ENCODE results near the gene ATP8A2.
"Not testable (repeated sequence)": the region's sequence is repeated elsewhere in the genome, so short reads cannot be mapped to it uniquely, and the experiment has no call there.

The ATP8A2 gene

DNA sequence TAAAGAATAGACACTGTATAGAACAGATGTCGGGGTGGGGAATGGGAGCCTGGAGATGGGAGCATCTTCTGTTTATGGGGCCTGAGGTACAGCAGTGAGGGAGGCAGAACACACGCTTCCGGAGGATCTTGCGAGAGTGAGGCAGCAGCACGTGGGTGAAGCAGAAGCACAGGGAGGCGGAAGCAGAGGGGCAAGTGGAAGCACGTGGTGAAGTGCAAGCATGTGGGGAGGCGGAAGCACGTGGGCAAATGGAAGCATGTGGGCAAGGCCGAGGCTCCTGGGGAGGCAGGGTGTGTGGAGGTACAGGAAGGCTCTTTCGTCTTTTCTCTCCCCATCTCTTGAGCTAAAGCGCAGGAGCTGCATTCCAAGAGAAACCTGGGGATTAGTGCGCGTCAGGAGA is 198.4 kb downstream of the ATP8A2 start:
- DNase-seq, result no peak

DNA sequence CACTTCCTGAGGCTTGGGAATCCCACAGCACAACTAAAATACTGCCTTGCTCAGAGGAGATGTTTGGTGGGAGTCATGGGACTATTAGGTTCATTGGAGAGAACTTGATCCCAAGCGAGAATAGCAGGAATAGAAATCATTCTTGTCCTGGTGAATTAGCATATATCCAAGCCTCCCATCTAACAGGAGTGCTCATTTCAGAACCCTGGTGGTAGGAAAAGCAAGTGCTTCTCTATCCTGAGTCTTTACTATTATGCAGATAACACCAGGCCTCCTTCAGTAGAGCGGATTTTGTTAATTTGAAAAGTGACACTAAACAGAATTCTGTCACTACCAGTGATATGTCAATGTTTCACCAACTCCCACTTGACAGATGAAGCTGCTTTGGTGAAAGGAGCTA is 199.5 kb downstream of the ATP8A2 start:
- DNase-seq, result no peak

DNA sequence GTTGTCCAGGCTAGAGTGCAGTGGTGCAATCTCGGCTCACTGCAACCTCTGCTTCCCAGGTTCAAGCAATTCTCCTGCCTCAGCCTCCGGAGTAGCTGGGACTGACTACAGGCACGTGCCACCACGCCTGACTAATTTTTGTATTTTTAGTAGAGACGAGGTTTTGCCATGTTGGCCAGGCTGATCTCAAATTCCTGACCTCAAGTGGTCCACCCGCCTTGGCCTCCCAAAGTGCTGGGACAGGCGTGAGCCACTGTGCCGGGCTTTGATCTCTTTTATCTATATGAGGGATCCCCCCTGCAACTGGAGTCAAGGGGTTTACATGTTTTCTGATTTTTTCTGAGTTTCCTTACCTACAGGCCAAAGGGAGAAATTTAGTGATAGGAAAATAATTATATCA is 200.4 kb downstream of the ATP8A2 start:
- not testable (repeated sequence) for DNase-seq

DNA sequence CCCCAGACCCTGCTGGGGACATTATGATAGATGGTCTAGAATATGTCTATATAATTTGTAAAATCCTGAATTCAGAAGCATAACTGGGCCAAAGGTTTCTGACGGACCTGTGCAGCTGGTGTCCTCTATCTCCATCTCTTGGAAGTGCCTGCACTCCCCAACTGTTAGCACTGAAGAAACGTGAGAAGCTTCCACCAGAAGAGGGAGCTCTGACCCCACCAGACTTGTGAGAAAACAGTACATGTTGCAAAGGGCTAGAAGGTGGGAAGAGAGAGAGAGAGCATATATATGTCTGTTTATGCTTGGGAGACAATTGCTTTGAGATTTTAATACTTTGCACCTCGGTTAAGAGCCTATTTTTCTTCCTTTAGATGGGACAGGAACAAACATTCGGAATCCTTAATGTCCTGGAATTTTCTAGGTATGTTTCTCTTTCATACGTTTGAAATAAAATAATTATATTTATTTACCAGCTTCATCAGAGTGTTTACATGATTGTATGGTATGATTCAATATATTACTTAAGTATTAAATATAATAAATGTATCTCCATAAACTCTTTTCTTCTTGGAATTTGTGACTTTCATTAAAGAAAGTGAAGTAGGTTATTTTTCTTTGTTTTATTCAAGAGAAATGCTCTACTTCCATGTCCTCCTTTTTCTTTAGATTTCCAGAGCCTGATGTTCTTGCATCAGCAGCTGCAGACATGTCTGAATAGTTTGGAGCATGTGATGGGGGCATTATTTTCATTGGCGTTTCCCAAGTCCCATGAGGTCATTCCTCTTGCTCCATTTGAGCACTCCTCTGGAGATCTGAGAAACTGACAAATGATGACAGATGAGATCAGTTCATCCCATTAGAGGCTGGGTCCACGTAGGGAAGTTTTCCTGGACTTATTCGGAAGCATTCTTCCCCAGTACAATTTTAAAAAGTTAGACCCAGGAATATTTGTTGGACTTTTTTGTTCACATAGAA is 202.9 kb downstream of the ATP8A2 start:
- DNase-seq, result peak; percentile 42

DNA sequence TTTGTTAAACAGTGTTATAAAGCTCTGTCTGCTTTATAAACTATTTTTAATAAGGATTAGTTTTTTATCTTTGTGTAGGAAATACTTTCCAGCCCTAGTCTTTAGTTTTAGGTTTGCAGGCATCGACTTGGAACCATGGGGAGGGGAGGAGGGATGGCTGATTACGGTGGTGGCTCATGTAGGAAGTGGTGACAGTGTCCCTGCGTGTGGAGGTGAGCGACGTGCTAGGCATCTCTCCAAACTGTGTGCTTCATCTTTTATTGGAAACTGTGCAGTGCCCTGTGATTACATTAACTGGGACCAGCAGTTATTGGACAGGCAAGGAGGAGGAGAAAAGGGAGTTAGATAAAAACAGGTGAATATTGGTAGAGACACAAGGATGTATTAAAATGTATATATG is 203.8 kb downstream of the ATP8A2 start:
- no peak for DNase-seq

DNA sequence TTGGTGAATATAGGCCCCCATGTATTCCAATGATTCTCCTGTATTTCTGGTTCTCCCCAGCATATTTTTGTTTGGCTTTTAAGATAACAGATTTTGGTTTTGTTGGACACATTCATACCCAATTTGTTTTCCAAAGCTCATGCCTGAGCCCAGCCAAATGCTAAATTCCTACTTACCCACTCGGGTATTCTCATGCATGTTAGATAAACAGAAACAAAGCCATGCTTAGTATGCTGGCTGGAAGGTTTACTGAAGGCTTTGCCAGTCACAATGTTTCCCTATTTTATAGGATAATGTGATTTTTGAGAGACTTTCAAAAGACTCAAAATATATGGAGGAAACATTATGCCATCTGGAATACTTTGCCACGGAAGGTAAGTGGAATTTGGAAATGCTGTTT is 206.8 kb downstream of the ATP8A2 start:
- no peak for DNase-seq

DNA sequence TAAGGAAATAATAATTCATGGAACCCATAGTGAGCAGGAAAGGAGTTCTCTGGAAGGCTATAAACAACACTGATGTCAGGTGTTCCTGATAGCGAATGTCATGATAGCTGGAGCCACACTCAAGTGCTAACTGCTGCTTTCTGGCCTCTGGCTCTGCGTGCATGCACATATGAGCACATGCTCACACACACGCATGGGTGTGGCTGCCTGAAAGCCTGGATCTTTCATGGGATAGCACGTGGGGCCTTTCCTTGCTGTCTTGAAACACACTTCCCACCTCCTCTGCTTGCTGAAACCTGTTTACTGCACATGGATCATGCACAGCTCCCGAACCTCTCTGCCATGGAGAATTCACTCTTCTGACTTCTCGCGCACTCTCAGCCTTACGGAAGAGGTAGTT is 207.4 kb downstream of the ATP8A2 start:
- DNase-seq, result no peak

DNA sequence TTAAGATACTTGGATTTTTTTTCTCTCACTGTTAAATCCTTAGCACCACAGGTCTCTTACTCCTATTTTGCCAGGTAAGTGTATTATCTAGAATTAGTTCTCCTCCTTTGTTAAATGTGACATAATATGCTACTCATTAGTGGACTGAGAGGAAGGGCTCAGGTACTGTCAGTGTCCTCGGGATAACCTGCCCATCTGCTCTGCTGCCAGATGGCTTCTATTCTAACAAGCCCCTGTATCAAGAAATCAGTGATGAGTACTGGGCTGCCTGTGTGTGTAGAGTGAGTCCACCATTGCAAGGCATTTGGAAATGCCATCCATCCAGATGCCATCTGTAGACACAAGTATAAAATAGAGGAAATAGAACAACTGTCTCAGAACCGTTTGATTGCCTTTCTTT is 209.6 kb downstream of the ATP8A2 start:
- DNase-seq, result no peak

DNA sequence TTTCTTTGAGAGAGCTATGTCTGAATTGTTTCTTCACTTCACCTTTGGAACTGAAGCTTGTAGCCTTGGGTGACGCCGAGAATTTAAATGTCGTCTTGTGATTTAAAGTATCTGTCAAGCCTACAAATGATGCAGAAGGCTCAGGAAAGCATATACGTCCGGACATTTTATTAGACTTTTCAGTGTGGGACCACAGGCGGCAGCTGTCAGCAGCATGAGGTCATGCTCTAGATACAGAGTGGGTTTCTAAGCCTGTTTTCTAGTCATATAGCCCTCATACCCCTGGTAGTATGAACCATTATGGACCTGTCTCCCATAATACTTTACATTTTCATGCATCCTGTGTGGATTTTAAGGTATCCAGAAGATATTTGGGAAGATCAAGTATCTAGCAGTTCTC is 212.3 kb downstream of the ATP8A2 start:
- no peak for DNase-seq

DNA sequence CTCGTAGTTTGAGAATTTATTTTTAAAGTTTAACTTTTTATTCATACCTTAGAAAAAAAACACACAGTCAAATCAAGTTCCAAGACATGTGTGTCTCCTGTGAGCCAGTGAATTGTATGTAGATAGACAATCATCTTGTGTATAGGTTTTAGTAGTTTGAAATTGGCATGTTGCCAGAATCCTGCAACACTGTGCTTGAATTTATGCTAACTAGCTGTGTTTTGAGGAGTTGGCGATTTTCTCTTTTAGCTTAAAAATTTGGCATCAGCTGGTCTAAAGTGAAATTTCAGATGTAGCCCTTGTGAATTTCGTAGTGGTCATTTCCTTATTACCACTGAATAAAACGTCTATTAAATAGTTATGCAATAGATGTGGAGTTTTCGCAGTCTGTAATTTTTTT is 213.2 kb downstream of the ATP8A2 start:
- no peak for DNase-seq

DNA sequence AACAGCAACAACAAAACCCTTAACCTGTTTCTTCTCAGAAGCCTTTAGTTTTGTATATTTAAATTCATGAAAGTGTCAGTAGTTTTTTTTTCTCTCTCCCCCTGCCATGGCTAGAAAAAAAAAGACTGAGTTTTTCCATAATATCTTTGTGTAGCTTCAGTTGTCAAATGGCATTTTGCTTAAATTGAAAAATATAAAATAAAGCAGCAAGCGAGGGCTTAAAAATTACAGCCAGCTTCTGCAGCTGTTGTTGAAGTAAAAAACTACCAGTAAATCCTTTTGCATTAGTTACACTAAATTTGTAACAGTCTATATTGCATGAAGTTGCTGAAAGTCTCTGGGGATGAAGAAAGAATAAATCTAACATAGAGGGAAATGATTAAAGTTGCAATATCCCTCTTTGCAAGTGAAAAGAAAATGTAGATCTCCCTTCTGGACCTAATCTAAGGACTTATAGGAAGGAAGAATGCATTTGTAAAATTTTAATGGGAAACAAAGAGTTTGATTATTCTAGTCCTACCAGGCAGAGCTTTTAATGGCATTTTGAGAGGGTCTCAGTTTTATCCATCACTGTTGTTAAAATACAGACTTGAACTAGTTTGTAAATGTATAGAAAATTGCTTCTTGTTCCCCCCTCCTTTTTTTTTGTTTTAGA is 215.7 kb downstream of the ATP8A2 start:
- no peak for DNase-seq

DNA sequence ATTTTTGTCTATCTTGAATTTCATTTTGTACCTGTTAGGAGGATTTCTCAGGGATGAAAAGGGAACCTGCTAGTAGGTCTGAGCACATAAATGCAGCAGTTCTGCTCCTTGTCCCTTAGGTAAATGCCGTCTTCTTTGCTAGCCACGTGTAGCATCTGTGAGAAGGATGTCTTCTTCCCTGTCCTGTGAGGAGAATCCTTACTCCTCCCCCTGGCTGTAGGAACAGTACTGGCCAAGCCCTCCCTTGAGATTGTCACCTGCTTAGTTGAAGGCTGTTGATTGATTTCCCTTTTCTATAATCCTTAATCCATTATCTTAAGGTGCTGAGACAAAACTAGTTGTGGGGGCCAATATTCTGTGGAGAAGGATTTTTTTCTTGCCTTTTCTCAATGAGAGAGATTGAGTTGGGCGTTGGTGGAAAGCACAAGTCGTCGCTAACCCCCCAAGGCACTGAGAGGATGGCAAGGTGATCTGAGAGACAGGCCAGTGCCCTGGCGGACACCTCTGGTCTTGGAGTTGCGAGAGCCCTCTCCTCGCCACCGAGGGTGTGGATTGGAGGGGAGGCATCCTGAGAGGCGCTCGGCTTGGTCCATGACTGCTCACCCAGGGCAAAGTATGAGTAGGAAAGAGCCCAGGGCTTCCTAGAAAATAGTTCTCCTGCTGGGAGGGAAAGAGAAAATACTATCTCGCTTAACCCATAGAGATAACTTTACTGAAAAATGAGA is 216.7 kb downstream of the ATP8A2 start:
- no peak for DNase-seq

DNA sequence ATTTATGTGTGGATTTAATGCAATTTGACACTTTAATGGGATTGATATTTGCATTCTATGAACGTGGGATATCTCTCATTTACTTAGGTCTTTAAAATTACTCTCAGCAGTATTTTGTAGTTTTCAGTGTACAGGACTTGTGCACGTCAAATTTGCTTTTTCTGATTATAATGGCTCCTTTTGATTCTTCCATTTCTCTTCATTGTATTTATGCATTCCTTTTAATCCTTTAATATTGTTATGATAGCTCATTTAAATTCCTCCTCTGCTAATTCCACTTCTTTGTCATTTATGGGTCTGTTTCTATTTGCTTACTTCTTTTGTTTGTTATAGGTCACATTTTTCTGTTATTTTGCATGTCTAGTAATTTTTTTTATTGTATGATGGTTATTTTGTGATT is 226.6 kb downstream of the ATP8A2 start:
- DNase-seq, result no peak

DNA sequence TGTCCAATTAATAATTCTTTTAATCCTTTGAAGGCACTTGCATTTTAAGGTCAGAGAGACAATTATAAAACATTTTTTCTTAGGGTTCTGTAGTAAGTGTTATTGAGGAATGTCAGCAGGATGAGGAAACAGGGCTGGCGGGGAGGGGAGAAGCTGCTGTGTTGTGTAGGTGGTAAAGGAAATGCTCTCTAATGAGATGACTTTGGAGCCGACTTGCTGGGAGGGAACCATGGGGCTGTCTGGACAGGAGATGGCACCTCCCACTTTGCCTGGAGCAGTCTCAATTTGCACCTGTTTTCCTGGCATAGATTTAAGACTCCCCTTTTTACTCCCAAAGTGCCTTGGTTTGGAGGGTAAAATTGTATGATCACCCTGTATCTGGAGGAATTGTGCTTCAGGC is 230.4 kb downstream of the ATP8A2 start:
- DNase-seq, result no peak

DNA sequence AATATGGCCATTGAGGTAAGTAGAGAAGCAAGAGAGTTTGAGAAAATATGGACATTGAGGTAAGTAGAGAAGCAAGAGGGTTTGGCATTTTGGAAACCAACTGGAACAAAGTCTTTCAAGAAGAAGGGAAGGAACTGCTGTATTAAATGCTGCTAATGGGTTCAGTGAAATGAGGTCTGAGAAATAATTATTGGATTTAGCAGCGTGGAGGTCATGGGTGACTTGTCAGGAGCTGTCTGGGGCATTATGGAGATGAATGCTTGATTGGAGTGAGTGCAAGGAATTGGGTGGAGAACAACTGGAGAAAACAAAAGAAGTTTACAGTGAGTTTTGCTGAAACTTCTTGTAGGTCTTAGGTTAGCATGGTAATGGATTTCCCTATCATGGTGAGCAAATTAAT is 232.3 kb downstream of the ATP8A2 start:
- no peak for DNase-seq

DNA sequence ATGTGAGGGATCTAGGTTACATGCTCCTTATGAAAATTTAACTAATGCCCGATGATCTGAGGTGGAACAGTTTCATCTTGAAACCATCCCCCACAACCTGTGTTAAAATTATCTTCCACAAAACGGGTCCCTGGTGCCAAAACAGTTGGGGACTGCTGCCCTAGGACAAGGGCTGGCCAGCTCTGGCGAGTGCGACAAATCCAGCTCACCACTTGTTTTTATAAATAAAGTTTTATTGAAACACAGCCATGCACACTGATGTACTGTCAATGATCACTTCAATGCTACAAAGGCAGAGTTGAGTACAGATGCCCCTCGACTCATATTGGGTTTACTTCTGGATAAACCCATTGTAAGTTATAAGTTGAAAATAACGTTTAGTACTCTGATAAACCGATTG is 235.3 kb downstream of the ATP8A2 start:
- no peak for DNase-seq

DNA sequence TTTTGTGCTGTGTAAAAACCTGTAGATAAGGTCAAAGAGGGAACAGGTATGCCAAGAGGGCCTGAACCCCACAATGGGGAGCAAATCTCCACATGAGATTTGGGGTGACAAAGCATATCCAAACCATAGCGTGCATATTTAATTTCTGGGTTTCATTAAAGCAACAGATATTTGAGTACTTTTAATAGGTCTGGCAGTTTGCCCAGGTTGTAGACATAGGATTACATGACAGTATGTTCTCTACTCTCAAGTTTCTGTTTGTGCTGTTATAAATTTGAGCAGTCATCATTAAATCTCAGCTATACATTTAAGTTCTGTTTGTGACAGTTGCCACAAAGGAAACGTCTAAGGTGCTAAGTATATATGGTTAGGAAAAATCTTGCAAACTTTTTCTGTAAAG is 236.4 kb downstream of the ATP8A2 start:
- no peak for DNase-seq

DNA sequence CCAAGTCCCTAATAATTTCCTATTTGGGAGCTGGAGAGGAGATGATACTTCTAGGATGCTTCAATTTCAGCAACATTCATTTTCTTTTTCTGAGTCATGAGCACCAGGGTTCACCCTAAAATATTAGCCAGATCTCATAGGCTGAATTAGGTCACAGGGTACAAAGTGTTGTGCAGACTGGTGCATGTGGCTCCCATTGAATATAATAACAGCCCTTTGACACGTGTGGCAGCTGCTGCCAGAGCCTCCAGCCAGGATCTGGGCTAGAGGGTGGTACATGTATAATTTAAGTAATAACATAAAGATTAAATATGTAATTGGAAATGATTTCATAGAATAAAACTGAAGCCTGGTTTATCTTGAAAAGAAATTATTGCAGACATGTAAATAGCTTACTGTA is 244.9 kb downstream of the ATP8A2 start:
- no peak for DNase-seq

DNA sequence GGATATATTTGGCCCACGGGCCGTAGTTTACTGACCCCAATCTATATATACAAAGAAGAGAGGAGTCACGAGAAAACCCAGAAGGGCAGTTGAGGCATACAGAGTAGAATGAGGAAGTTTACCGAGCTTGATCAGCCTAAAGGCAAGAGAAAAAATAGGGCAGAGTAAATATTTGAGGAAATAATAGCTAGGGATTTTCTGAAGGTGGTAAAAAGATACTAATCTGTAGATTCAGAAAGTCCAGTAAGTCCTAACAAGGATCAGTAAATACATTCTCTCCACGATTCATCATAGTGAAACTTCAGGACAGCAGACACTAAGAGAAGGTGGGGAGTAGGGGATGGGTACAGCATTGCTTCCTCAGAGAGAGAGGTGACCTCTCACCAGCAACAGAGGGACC is 248.1 kb downstream of the ATP8A2 start:
- no peak for DNase-seq

DNA sequence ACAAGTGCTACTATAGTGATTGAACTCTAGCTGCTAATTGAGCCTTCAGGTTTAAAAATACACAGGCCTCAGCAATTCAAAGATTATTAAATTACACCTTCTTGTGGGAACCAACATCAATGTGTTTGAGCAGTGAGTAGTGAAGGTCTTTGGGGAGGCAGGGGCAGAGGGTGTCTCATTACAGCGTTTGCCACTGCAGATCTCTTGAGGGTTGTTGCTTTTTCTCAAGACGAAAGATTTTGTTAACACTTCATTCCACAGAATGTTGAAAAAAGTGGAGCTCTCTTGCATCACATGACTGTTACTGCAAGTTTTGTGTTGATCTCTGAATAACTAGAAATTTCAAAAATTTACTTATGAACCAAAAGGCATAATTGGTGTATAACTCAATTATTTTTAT is 253.6 kb downstream of the ATP8A2 start:
- peak; percentile 4 for DNase-seq

DNA sequence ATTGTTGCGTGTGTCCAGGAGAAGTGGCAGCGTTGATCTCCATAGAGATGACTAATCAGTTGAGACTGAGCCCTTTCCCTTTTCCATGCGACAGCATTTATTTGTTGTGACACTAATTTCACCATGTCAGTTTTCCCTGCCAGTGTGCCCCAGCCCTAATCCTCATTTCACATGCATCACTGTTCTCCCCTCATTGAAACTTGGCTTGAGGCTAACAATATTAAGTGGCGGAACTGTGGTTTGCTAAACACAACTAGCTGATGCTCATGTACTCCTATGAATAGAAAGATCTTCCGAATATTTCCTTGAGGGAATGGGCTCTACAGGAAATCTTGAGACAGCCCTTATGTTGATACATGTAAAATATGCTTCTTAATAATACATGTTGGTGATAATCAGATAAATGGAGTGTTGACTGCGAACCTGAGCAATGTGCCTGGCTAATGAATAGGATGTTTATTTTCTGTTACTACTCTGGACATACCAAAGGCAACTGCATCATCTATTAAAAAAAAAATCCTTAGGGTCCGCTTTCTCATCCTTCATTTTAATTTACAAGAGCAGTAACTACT is 258.6 kb downstream of the ATP8A2 start:
- no peak for DNase-seq

DNA sequence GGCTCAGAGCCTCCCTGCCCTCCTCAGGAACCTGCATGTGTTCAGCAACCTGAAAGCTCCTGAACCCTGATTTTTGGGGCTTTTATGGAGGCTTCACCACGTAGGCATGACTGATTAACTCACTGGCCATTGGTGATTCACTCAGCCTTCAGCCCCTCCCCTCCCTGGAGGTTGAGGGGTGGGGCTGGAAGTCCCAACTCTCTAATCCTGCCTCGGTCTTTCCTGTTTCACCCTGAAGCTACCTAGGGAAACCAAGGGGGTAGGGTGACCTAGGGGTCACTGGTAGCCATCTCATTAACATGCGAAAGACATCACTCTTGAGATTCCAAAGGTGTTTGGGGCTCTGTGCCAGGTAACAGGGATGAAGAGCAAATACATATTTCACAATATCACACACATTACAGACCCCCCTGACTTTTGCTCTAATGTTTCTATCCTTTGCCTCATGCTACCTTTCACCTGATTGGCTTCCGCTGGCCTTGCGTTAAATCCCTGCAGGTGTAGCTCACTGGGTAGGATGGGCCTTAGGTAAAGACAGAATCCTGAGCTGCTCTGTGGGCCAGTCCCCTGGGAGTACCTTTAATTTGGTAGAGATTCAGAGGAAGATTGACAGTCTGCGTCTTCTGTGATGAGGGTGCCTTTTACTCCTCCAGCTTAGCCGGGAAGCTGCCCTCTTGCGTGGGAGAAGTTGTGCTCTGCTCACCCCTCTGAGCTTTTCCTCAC is 260.6 kb downstream of the ATP8A2 start:
- DNase-seq, result no peak

DNA sequence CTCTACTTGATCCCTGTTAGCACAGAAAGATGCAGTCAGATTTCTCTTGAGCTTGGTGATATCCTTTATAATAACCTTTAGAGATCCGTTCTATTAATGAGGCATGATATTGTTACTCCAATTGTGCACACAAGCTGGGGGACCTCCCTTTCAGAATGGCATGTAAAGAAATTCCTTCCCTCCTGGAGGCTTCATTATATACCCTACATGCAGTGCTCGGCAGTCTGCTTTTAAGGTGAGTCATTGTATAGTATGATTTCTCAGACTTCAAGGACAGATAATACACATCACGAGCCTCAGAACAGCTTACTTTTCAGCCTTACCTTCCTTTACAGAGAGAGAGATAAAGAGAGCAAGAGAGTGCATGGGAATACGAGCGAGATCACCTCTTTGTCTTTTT is 261.3 kb downstream of the ATP8A2 start:
- no peak for DNase-seq
